Measurements from ENCODE around the gene CAPN12. TPM values are rescaled to one million over a fixed set of nuclear protein-coding genes. Genes with fewer than 3 reads are reported as not detected.
A peak's percentile ranks its signal among the peaks of the same experiment; 100 is the strongest.

CAPN12 gene
- polyA plus RNA-seq, 3 donors: 1.8 TPM; not detected in 2

DNA sequence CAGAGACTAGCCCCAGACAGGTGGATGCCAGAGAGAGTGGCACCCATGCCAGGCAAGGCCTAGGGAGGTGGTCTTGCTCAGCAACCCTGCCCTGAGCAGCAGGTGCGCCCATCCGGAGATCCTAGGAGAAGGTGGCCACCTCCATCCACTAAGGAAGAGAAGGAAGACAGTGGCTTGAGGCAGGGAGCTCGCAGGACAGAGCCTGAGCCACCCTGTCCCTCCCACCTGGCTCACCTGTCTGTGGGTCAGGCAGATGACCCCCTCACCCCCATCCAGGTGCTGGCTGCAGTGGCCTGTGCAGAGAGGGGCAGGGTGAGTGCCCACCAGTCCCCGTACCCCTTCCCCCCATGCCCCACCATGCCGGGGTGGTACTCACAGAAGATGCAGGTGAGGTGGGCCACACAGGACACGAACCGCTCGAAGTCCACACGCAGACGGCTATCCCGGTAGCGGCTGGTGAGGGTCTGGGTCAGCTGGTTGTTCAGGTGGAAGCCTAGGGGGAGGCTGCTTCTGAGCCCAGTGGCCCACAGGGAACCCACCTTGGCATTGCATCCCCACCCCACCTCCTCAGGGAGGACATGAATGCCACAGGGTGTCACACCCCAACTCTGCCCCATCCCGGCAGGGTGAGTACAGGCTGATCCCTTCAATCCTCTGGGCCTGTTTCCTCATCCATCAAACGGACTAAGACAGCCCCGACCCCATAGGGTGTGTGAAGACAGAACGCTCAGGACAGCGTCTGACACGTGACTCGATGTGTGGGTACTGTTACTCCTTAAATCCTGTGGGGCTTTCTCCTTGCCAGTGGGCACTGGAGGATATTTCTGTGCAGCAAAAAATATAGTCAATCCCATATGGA lies 13.3 kb downstream of the CAPN12 start:
- H3K27me3 ChIP-seq (ENCODE audit: control insufficient read depth in 2 of 2, insufficient read depth in 2 of 2, low read length in 2 of 2): no peaks in the 10 kb centered on the region
- no peaks in the 10 kb centered on the region for H4K20me1 ChIP-seq (ENCODE audit: insufficient read depth, low read length)
- peak overlapping the region in 1 of 7 donors; percentile 24 for H3K27ac Mint-ChIP-seq
- no peak for DNase-seq
- intact Hi-C loops (cut with micrococcal nuclease): loop anchor here in 1 of 2 donors (10.0 kb wide), 1 partner anchor 194 kb away; no protein-coding TSS in a partner anchor
- peaks cover 30% of the 10 kb centered on the region for H3K4me1 Mint-ChIP-seq
- peaks cover 41 to 62% of the 10 kb centered on the region in 2 donors for H3K36me3 Mint-ChIP-seq
- no peak overlapping the region for H3K27ac ChIP-seq (ENCODE audit: low read depth in 1 of 2, low read length in 2 of 2)
- peaks cover 40 to 50% of the 10 kb centered on the region in 2 donors for H3K36me3 ChIP-seq (replicated peaks in 1 of 2; ENCODE audit: control insufficient read depth in 1 of 2, insufficient read depth in 2 of 2, low read length in 2 of 2)
- H3K9ac ChIP-seq (ENCODE audit: insufficient read depth, low read length, poor library complexity, severe bottlenecking): no peak overlapping the region
- no peaks in the 10 kb centered on the region for H3K9me3 ChIP-seq (replicated peaks in 1 of 2; ENCODE audit: control insufficient read depth in 1 of 2, insufficient read depth in 1 of 2, low read length in 2 of 2)
- 82% methylated on average over 3 of the region's 19 CpGs for WGBS (ENCODE audit: insufficient coverage)
- H3K4me2 ChIP-seq (replicated peaks; ENCODE audit: extremely low read depth, low read length, poor library complexity, severe bottlenecking): no peak overlapping the region
- H3K4me1 ChIP-seq (ENCODE audit: control insufficient read depth in 1 of 2, insufficient read depth in 2 of 2, low read length in 2 of 2): peaks cover 23 to 27% of the 10 kb centered on the region in 2 donors
- H3K79me2 ChIP-seq (ENCODE audit: insufficient read depth, low read length): no peaks in the 10 kb centered on the region
- H3K4me3 ChIP-seq (replicated peaks in 1 of 3; ENCODE audit: low read depth in 2 of 3, low read length in 3 of 3): no peak overlapping the region
- H2AFZ ChIP-seq (ENCODE audit: insufficient read depth, low read depth, low read length, poor library complexity, severe bottlenecking): no peak overlapping the region
- no peak overlapping the region for H3K4me3 Mint-ChIP-seq
- TF ChIP-seq, protein P1, sequence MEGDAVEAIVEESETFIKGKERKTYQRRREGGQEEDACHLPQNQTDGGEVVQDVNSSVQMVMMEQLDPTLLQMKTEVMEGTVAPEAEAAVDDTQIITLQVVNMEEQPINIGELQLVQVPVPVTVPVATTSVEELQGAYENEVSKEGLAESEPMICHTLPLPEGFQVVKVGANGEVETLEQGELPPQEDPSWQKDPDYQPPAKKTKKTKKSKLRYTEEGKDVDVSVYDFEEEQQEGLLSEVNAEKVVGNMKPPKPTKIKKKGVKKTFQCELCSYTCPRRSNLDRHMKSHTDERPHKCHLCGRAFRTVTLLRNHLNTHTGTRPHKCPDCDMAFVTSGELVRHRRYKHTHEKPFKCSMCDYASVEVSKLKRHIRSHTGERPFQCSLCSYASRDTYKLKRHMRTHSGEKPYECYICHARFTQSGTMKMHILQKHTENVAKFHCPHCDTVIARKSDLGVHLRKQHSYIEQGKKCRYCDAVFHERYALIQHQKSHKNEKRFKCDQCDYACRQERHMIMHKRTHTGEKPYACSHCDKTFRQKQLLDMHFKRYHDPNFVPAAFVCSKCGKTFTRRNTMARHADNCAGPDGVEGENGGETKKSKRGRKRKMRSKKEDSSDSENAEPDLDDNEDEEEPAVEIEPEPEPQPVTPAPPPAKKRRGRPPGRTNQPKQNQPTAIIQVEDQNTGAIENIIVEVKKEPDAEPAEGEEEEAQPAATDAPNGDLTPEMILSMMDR (IDR thresholded peaks at IDR 0.05): no peak
- H3K27me3 Mint-ChIP-seq (ENCODE audit: low read depth in 3 of 3): peaks cover 0 to 7% (median 5%) of the 10 kb centered on the region in 3 donors
- H3K9me3 Mint-ChIP-seq: peaks cover 0 to 2% (median 0%) of the 10 kb centered on the region in 7 donors

DNA sequence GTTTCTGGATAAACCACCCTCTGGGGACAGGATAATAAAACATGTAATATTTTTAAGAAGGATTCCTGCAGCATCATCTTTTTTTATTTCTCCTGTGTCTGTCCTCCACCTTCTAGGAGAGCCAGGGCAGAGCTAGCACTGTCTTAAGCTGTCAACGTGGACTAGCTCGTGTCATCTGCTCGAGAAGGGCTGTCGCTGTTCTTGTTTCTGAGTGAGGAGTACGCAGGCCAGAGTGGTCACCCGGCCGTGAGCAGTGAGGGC lies 13.9 kb downstream of the CAPN12 start:
- Histone ChIP-seq H3K36me3 (replicated peaks in 1 of 2; ENCODE audit: control insufficient read depth in 1 of 2, insufficient read depth in 2 of 2, low read length in 2 of 2) (peaks cover 45 to 56% of the 10 kb centered on the region in 2 donors), H3K9ac (ENCODE audit: insufficient read depth, low read length, poor library complexity, severe bottlenecking) (no peak overlapping the region), H3K4me3 (replicated peaks in 1 of 3; ENCODE audit: low read depth in 2 of 3, low read length in 3 of 3) (no peak overlapping the region), H4K20me1 (ENCODE audit: insufficient read depth, low read length) (no peaks in the 10 kb centered on the region), H3K4me2 (replicated peaks; ENCODE audit: extremely low read depth, low read length, poor library complexity, severe bottlenecking) (no peak overlapping the region), H3K79me2 (ENCODE audit: insufficient read depth, low read length) (no peaks in the 10 kb centered on the region), H2AFZ (ENCODE audit: insufficient read depth, low read depth, low read length, poor library complexity, severe bottlenecking) (no peak overlapping the region), H3K27me3 (ENCODE audit: control insufficient read depth in 2 of 2, insufficient read depth in 2 of 2, low read length in 2 of 2) (no peaks in the 10 kb centered on the region), H3K9me3 (replicated peaks in 1 of 2; ENCODE audit: control insufficient read depth in 1 of 2, insufficient read depth in 1 of 2, low read length in 2 of 2) (no peaks in the 10 kb centered on the region), H3K4me1 (ENCODE audit: control insufficient read depth in 1 of 2, insufficient read depth in 2 of 2, low read length in 2 of 2) (peaks cover 22 to 25% of the 10 kb centered on the region in 2 donors), H3K27ac (ENCODE audit: low read depth in 1 of 2, low read length in 2 of 2) (no peak overlapping the region)
- H3K9me3 Mint-ChIP-seq: peaks cover 0 to 2% (median 0%) of the 10 kb centered on the region in 7 donors
- peaks cover 0 to 7% (median 5%) of the 10 kb centered on the region in 3 donors for H3K27me3 Mint-ChIP-seq (ENCODE audit: low read depth in 3 of 3)
- WGBS (ENCODE audit: insufficient coverage): 98% methylated on average over 5 of the region's 7 CpGs
- H3K4me3 Mint-ChIP-seq: no peak overlapping the region
- H3K27ac Mint-ChIP-seq: peak overlapping the region in 3 of 7 donors; percentile 54 to 79 (median 73)
- DNase-seq: no peak
- TF ChIP-seq, protein P1 (IDR thresholded peaks at IDR 0.05): no peak
- peaks cover 29% of the 10 kb centered on the region for H3K4me1 Mint-ChIP-seq
- peaks cover 46 to 67% of the 10 kb centered on the region in 2 donors for H3K36me3 Mint-ChIP-seq
- intact Hi-C loops (cut with micrococcal nuclease): loop anchor here in 1 of 2 donors (10.0 kb wide), 1 partner anchor 194 kb away; no protein-coding TSS in a partner anchor
